ENCODE results near the gene HACD2.

DNA sequence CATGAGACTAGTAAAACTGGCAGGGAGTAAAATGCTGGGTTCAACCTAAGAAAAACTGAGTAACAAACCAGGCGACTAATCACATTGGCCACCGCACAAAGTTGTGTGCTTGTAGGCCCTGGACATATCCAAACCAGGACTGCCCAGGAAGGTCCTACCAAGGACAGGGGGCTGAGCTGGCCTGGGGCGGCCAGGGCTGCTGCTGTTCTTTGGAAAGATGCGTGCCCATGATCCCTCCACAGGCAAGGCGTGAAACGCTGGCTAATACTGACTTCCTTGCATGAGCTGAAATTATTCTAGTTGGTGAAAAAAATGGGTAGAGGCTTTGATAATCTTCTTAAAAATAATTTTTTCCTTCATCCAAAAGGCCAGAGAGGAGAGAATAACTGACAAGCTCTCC lies 79.0 kb downstream of the HACD2 start:
- TF ChIP-seq CTCF (IDR thresholded peaks at IDR 0.05) (no peak), POLR2A (IDR thresholded peaks at IDR 0.05) (no peak)

All from adrenal gland (tissue), 5 donors.